Measurements from ENCODE around the gene ZNF536. TPM values are rescaled to one million over a fixed set of nuclear protein-coding genes. Genes with fewer than 3 reads are reported as not detected.

Gene ZNF536
- total and polyA plus RNA-seq, 9 of the 15 experiments (the other 6 are each of a cell fraction or from before 2014, with no cell fraction given): not detected

GRCh38 chr19:30604657-30605056, 232.5 kb downstream of the ZNF536 start:
- no peak for ATAC-seq
- no TSS peak for BruUV-seq (replicated peaks)
- WGBS (ENCODE audit: insufficient coverage, low coverage, missing lambda C conversion rate): 0% methylated on average over 6 of the region's 6 CpGs
- ChIA-PET POLR2A (no interaction called here), CTCF (ENCODE audit: low intra/inter-chr PET ratio) (no interaction called here)
- Histone ChIP-seq H4K20me1 (replicated peaks; ENCODE audit: control insufficient read depth, insufficient read depth, low read length) (no peaks in the 10 kb centered on the region; the same call in 1 of the 2 replicates), H3K36me3 (ENCODE audit: control insufficient read depth, insufficient read depth, low read length) (no peaks in the 10 kb centered on the region), H3K4me3 (no peak overlapping the region), H3K79me2 (ENCODE audit: control insufficient read depth, insufficient read depth, low read length) (no peaks in the 10 kb centered on the region), H3K9me3 (replicated peaks; ENCODE audit: control insufficient read depth, insufficient read depth, low read depth, low read length) (no peaks in the 10 kb centered on the region), H3K27ac (ENCODE audit: extremely low read depth, low read depth, low read length) (no peak overlapping the region), H3K4me2 (ENCODE audit: insufficient read depth, low read length) (no peak overlapping the region), H3K9me1 (ENCODE audit: control insufficient read depth, insufficient read depth, low read length) (no peaks in the 10 kb centered on the region), H3K4me1 (replicated peaks in 1 of 2; ENCODE audit: control insufficient read depth in 2 of 2, insufficient read depth in 2 of 2, low read length in 2 of 2) (no peaks in the 10 kb centered on the region), H3K9ac (ENCODE audit: insufficient read depth in 1 of 2, low read depth in 2 of 2, low read length in 2 of 2) (no peak overlapping the region), H2AFZ (ENCODE audit: low read depth, low read length) (no peak overlapping the region), H3K27me3 (ENCODE audit: control insufficient read depth in 2 of 2, insufficient read depth in 2 of 2, low read length in 2 of 2) (no peaks in the 10 kb centered on the region; a peak in 1 of 5 replicates)
- intact Hi-C loops (cut with micrococcal nuclease) (no loop called here), in situ Hi-C loops (cut with MboI) (no loop called here)
- no peak for DNase-seq (ENCODE audit: extremely low read depth in 1 of 4, low spot score in 3 of 4)
- FAIRE-seq: no peak
- TF ChIP-seq ZFP36 (IDR thresholded peaks at IDR 0.05; ENCODE audit: low read depth, low read length, partially characterized antibody) (peak; percentile 71), KLF6 (CRISPR knock-in tag; IDR thresholded peaks at IDR 0.05; ENCODE audit: borderline replicate concordance) (no peak)

DNA sequence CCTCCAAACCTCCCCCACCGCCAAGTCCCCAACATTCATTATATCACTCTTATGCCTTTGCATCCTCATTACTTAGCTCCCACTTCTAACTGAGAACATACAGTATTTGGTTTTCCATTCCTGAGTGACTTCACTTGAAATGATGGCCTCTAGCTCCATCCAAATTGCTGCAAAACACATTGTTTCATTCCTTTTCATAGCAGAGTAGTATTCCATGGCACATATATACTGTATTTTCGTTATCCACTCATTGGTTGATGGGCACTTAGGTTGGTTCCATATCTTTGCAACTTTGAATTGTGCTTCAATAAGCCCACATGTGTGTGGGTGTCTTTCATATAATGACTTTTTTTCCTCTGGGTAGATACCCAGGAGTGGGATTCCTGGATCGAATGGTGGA, 233.1 kb downstream of the ZNF536 start:
- no peaks in the 10 kb centered on the region for H3K79me2 ChIP-seq (ENCODE audit: control insufficient read depth, insufficient read depth, low read length)

More for the DNA sequence above, 233.1 kb downstream of the ZNF536 start:
- ChIA-PET POLR2A (no interaction called here), CTCF (ENCODE audit: low intra/inter-chr PET ratio) (no interaction called here)
- no peaks in the 10 kb centered on the region; the same call in 1 of the 2 replicates for H4K20me1 ChIP-seq (replicated peaks; ENCODE audit: control insufficient read depth, insufficient read depth, low read length)
- H3K36me3 ChIP-seq (ENCODE audit: control insufficient read depth, insufficient read depth, low read length): no peaks in the 10 kb centered on the region
- no peaks in the 10 kb centered on the region for H3K4me1 ChIP-seq (replicated peaks in 1 of 2; ENCODE audit: control insufficient read depth in 2 of 2, insufficient read depth in 2 of 2, low read length in 2 of 2)
- no peak for DNase-seq (ENCODE audit: extremely low read depth in 1 of 4, low spot score in 3 of 4)
- 2% methylated on average over 3 of the region's 3 CpGs for WGBS (ENCODE audit: insufficient coverage, low coverage, missing lambda C conversion rate)
- H3K9me1 ChIP-seq (ENCODE audit: control insufficient read depth, insufficient read depth, low read length): no peaks in the 10 kb centered on the region
- no peak for ATAC-seq
- H2AFZ ChIP-seq (ENCODE audit: low read depth, low read length): no peak overlapping the region
- H3K4me3 ChIP-seq: no peak overlapping the region
- H3K9ac ChIP-seq (ENCODE audit: insufficient read depth in 1 of 2, low read depth in 2 of 2, low read length in 2 of 2): no peak overlapping the region
- in situ Hi-C loops (cut with MboI) (no loop called here), intact Hi-C loops (cut with micrococcal nuclease) (no loop called here)
- no peaks in the 10 kb centered on the region for H3K9me3 ChIP-seq (replicated peaks; ENCODE audit: control insufficient read depth, insufficient read depth, low read depth, low read length)
- H3K27me3 ChIP-seq (ENCODE audit: control insufficient read depth in 2 of 2, insufficient read depth in 2 of 2, low read length in 2 of 2): no peaks in the 10 kb centered on the region; a peak in 1 of 5 replicates
- TF ChIP-seq ARHGAP35 (IDR thresholded peaks at IDR 0.05; ENCODE audit: partially characterized antibody): no peak
- TF ChIP-seq, protein P1, sequence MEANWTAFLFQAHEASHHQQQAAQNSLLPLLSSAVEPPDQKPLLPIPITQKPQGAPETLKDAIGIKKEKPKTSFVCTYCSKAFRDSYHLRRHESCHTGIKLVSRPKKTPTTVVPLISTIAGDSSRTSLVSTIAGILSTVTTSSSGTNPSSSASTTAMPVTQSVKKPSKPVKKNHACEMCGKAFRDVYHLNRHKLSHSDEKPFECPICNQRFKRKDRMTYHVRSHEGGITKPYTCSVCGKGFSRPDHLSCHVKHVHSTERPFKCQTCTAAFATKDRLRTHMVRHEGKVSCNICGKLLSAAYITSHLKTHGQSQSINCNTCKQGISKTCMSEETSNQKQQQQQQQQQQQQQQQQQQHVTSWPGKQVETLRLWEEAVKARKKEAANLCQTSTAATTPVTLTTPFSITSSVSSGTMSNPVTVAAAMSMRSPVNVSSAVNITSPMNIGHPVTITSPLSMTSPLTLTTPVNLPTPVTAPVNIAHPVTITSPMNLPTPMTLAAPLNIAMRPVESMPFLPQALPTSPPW (CRISPR knock-in tag; IDR thresholded peaks at IDR 0.05): no peak
- TF ChIP-seq PML (IDR thresholded peaks at IDR 0.05; ENCODE audit: low read length): no peak
- no peak for TF ChIP-seq MLX (CRISPR knock-in tag; conservative IDR thresholded peaks at IDR 0.05)
- TF ChIP-seq XRCC5 (IDR thresholded peaks at IDR 0.05; ENCODE audit: low read depth, low read length): no peak
- TF ChIP-seq, protein P2, sequence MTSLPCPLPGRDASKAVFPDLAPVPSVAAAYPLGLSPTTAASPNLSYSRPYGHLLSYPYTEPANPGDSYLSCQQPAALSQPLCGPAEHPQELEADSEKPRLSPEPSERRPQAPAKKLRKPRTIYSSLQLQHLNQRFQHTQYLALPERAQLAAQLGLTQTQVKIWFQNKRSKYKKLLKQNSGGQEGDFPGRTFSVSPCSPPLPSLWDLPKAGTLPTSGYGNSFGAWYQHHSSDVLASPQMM (CRISPR knock-in tag; IDR thresholded peaks at IDR 0.05): no peak
- no peak for TF ChIP-seq MAFG (tag; conservative IDR thresholded peaks at IDR 0.05)
- FAIRE-seq: no peak
- no peak overlapping the region for H3K4me2 ChIP-seq (ENCODE audit: insufficient read depth, low read length)
- H3K27ac ChIP-seq (ENCODE audit: extremely low read depth, low read depth, low read length): no peak overlapping the region
- BruUV-seq (replicated peaks): no TSS peak
